Adrenal gland (tissue), 5 donors: ENCODE results near the gene SRSF12.

Source experiments
- CTCF ChIP-seq, 6 experiments: fragments of 450-650 bp in 4 of 6; fragments of 200-600 bp in 2 of 6; sonication (generic) in 1 of 6; IDR thresholded peaks; 1 replicate in 5 of 6; 2 replicates in 1 of 6; pipeline versions ENCODE4 v1.5.1 to v1.8.0; 2016 to 2021; ENCODE audit warnings: antibody characterized with exemption in 6 of 6, mild to moderate bottlenecking in 2 of 6, moderate library complexity in 1 of 6
- POLR2A ChIP-seq, 2 donors: fragments of 450-650 bp; IDR thresholded peaks; one replicate each; pipeline ENCODE4 v1.6.1; 2017; ENCODE audit warnings: antibody characterized with exemption in 2 of 2, mild to moderate bottlenecking in 2 of 2, moderate library complexity in 1 of 2
- donor health status: DM: no; HTN: no; CAD: no.

- TF ChIP-seq CTCF (IDR thresholded peaks at IDR 0.05) (no peak), POLR2A (IDR thresholded peaks at IDR 0.05) (no peak)
These were observed 67.7 kb downstream of the SRSF12 start for GRCh38 chr6:89050155-89050554.
